Prostate gland (tissue), 2 donors: ENCODE measurements around the gene TBC1D22B.

Experiments
- CTCF ChIP-seq, 4 experiments: fragments of 200-600 bp in 2 of 4; fragments of 450-650 bp in 2 of 4; sonication (generic) in 2 of 4; IDR thresholded peaks; 1 replicate in 3 of 4; 2 replicates in 1 of 4; pipeline ENCODE4 v1.5.1; 2016 to 2019; ENCODE audit warnings: antibody characterized with exemption in 4 of 4, mild to moderate bottlenecking in 2 of 4, moderate library complexity in 2 of 4
- POLR2AphosphoS5 ChIP-seq: sonication (generic); formaldehyde crosslinking; IDR thresholded peaks from one replicate; pipeline ENCODE4 v1.6.1; 2017; ENCODE audit warnings: antibody characterized with exemption

GRCh38 chr6:37359039-37359438 lies 101.5 kb downstream of the TBC1D22B start:
- TF ChIP-seq POLR2AphosphoS5 (no peak), CTCF (IDR thresholded peaks at IDR 0.05) (no peak)
